Gastrocnemius medialis (tissue), 4 donors: ENCODE data around the gene GPN3.

Experiments used
- POLR2A ChIP-seq, 2 donors: fragments of 450-650 bp; IDR thresholded peaks; one replicate each; pipeline ENCODE4 v1.6.1; 2017; ENCODE audit warnings: antibody characterized with exemption in 2 of 2, mild to moderate bottlenecking in 2 of 2, moderate library complexity in 2 of 2
- TF ChIP-seq, protein P1 (sequence below), 5 experiments: fragments of 450-650 bp in 3 of 5; fragments of 200-600 bp in 2 of 5; sonication (generic) in 2 of 5; IDR thresholded peaks in 4 of 5; conservative IDR thresholded peaks in 1 of 5; 1 replicate in 4 of 5; 2 replicates in 1 of 5; pipeline ENCODE4 v1.5.1; 2016 to 2019; ENCODE audit warnings: antibody characterized with exemption in 5 of 5, mild to moderate bottlenecking in 3 of 5, moderate library complexity in 3 of 5

DNA sequence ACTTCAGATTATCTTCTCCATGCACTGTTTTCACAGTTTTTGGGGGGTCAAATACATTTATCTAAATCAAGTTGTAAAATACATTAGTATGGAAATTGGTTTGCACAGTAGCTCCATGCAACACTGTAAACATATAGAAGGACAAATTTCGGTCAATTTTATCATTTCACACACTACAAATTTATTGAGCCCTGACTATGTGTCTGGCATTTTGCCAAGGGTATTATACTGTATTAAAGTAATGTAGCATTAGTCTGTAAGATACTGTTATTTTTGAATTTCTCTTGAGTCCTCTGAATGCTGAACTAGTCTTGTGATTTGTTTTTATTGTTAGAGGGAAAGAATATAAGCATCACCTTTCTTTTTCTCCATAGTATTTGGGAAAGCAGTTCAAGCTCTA, 35.4 kb upstream of the GPN3 start:
- TF ChIP-seq, protein P1, sequence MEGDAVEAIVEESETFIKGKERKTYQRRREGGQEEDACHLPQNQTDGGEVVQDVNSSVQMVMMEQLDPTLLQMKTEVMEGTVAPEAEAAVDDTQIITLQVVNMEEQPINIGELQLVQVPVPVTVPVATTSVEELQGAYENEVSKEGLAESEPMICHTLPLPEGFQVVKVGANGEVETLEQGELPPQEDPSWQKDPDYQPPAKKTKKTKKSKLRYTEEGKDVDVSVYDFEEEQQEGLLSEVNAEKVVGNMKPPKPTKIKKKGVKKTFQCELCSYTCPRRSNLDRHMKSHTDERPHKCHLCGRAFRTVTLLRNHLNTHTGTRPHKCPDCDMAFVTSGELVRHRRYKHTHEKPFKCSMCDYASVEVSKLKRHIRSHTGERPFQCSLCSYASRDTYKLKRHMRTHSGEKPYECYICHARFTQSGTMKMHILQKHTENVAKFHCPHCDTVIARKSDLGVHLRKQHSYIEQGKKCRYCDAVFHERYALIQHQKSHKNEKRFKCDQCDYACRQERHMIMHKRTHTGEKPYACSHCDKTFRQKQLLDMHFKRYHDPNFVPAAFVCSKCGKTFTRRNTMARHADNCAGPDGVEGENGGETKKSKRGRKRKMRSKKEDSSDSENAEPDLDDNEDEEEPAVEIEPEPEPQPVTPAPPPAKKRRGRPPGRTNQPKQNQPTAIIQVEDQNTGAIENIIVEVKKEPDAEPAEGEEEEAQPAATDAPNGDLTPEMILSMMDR (IDR thresholded peaks at IDR 0.05 in 4 of 5, conservative IDR thresholded peaks at IDR 0.05 in 1 of 5), result no peak
- no peak for TF ChIP-seq POLR2A (IDR thresholded peaks at IDR 0.05)
